ENCODE results near the gene GOLGA1. TPM values are rescaled to one million over a fixed set of nuclear protein-coding genes. Genes with fewer than 3 reads are reported as not detected.

Gene GOLGA1
- polyA plus RNA-seq, 1 donor (not counting 4 experiments of a cell fraction or from before 2014, with no cell fraction given): 7.4 TPM

GRCh38 chr9:124859803-124860581, 80.9 kb downstream of the GOLGA1 start:
- dilution Hi-C loops (cut with MboI; ENCODE audit: extremely low pct_ligation_motif_present, low sequenced_read_pairs): no loop called here
- Histone ChIP-seq H3K79me2 (ENCODE audit: control insufficient read depth, insufficient read depth, low read length) (peaks cover 38% of the 10 kb centered on the region), H3K9ac (ENCODE audit: control insufficient read depth, extremely low read depth, insufficient read depth, low read length) (peak overlapping the region; percentile 96), H3K4me2 (ENCODE audit: control insufficient read depth, extremely low read depth, insufficient read depth, low read depth, low read length) (peak overlapping the region; percentile 89), H2AFZ (ENCODE audit: control insufficient read depth, low read length) (no peak overlapping the region), H3K4me1 (ENCODE audit: control insufficient read depth, extremely low read depth, insufficient read depth, low read length) (peaks cover 31% of the 10 kb centered on the region), H3K9me1 (ENCODE audit: control insufficient read depth, extremely low read depth, insufficient read depth, low read length) (no peaks in the 10 kb centered on the region), H3K9me3 (ENCODE audit: control insufficient read depth, low read depth, low read length) (no peaks in the 10 kb centered on the region), H3K36me3 (ENCODE audit: control insufficient read depth in 2 of 2, extremely low read depth in 1 of 2, insufficient read depth in 2 of 2, low read length in 2 of 2) (peaks cover 34 to 49% of the 10 kb centered on the region in 2 experiments), H3K27ac (ENCODE audit: control insufficient read depth, insufficient read depth, low read length) (peak overlapping the region; percentile 91), H4K20me1 (ENCODE audit: control insufficient read depth, extremely low read depth, insufficient read depth, low read length) (peaks cover 47% of the 10 kb centered on the region), H3K27me3 (ENCODE audit: control insufficient read depth, extremely low read depth, insufficient read depth, low read length) (no peaks in the 10 kb centered on the region), H3K4me3 (ENCODE audit: control insufficient read depth in 2 of 3, extremely low read depth in 1 of 3, insufficient read depth in 2 of 3, low read depth in 1 of 3, low read length in 3 of 3) (peak overlapping the region; percentile 92 to 95 (median 94))
- FAIRE-seq (no peak), DNase-seq (ENCODE audit: low read depth, low spot score) (no peak)
- TF ChIP-seq EZH2 (IDR thresholded peaks at IDR 0.05; ENCODE audit: low read length): no peak
- TF ChIP-seq, protein P1, sequence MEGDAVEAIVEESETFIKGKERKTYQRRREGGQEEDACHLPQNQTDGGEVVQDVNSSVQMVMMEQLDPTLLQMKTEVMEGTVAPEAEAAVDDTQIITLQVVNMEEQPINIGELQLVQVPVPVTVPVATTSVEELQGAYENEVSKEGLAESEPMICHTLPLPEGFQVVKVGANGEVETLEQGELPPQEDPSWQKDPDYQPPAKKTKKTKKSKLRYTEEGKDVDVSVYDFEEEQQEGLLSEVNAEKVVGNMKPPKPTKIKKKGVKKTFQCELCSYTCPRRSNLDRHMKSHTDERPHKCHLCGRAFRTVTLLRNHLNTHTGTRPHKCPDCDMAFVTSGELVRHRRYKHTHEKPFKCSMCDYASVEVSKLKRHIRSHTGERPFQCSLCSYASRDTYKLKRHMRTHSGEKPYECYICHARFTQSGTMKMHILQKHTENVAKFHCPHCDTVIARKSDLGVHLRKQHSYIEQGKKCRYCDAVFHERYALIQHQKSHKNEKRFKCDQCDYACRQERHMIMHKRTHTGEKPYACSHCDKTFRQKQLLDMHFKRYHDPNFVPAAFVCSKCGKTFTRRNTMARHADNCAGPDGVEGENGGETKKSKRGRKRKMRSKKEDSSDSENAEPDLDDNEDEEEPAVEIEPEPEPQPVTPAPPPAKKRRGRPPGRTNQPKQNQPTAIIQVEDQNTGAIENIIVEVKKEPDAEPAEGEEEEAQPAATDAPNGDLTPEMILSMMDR (optimal IDR thresholded peaks at IDR 0.05 in 1 of 3, IDR thresholded peaks at IDR 0.05 in 1 of 3, conservative IDR thresholded peaks at IDR 0.05 in 1 of 3; ENCODE audit: extremely low read depth in 1 of 3, insufficient read depth in 2 of 3, low read length in 3 of 3): no peak

- peaks cover 34 to 49% of the 10 kb centered on the region in 2 experiments for H3K36me3 ChIP-seq (ENCODE audit: control insufficient read depth in 2 of 2, extremely low read depth in 1 of 2, insufficient read depth in 2 of 2, low read length in 2 of 2)
- no peak for DNase-seq (ENCODE audit: low read depth, low spot score)
- FAIRE-seq: no peak
- TF ChIP-seq, protein P1 (optimal IDR thresholded peaks at IDR 0.05 in 1 of 3, IDR thresholded peaks at IDR 0.05 in 1 of 3, conservative IDR thresholded peaks at IDR 0.05 in 1 of 3; ENCODE audit: extremely low read depth in 1 of 3, insufficient read depth in 2 of 3, low read length in 3 of 3): no peak
- TF ChIP-seq EZH2 (IDR thresholded peaks at IDR 0.05; ENCODE audit: low read length): no peak
- H3K4me3 ChIP-seq (ENCODE audit: control insufficient read depth in 2 of 3, extremely low read depth in 1 of 3, insufficient read depth in 2 of 3, low read depth in 1 of 3, low read length in 3 of 3): no peak overlapping the region
- peaks cover 28% of the 10 kb centered on the region for H3K4me1 ChIP-seq (ENCODE audit: control insufficient read depth, extremely low read depth, insufficient read depth, low read length)
- H3K9ac ChIP-seq (ENCODE audit: control insufficient read depth, extremely low read depth, insufficient read depth, low read length): peak overlapping the region; percentile 2
- dilution Hi-C loops (cut with MboI; ENCODE audit: extremely low pct_ligation_motif_present, low sequenced_read_pairs): no loop called here
- no peaks in the 10 kb centered on the region for H3K9me1 ChIP-seq (ENCODE audit: control insufficient read depth, extremely low read depth, insufficient read depth, low read length)
- no peak overlapping the region for H2AFZ ChIP-seq (ENCODE audit: control insufficient read depth, low read length)
- no peaks in the 10 kb centered on the region for H3K27me3 ChIP-seq (ENCODE audit: control insufficient read depth, extremely low read depth, insufficient read depth, low read length)
- H4K20me1 ChIP-seq (ENCODE audit: control insufficient read depth, extremely low read depth, insufficient read depth, low read length): peaks cover 51% of the 10 kb centered on the region
- H3K9me3 ChIP-seq (ENCODE audit: control insufficient read depth, low read depth, low read length): no peaks in the 10 kb centered on the region
- H3K27ac ChIP-seq (ENCODE audit: control insufficient read depth, insufficient read depth, low read length): no peak overlapping the region
- H3K79me2 ChIP-seq (ENCODE audit: control insufficient read depth, insufficient read depth, low read length): peaks cover 38% of the 10 kb centered on the region
- peak overlapping the region; percentile 8 for H3K4me2 ChIP-seq (ENCODE audit: control insufficient read depth, extremely low read depth, insufficient read depth, low read depth, low read length)
Observed at GRCh38 chr9:124858330-124859046, 82.4 kb downstream of the GOLGA1 start.
